NCI-H146 treated with DMSO at 0.1 percent for 48 hours (cell line): Measurements from ENCODE around the gene WIPI1.
A peak's percentile ranks its signal among the peaks of the same experiment; 100 is the strongest.

Source experiments
- DNase-seq: peaks from one replicate; lab custom pipeline; 2025; ENCODE audit not compliant: unreplicated experiment; lab: John Stamatoyannopoulos, UW

The WIPI1 gene

DNA sequence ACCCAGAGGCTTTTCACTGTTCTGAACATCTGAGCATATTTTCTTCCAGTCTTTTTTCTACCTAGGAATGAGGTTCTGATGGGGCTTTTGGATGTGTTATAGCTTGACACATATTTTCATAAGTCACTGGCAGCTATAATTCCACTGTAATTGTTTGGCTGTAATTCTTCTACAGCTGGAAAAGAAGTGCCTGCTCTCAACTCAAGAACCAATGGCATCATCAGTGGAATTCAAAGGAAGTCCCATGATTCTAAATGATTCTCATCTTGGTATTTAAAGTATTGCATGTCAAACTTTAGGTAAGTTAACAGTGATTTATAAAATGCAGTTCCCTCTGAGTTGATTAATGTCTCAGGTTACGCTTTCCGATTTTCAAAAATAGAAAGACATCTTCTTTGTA lies 16.8 kb downstream of the WIPI1 start:
- DNase-seq, result no peak

- no peak for DNase-seq
Observed at GRCh38 chr17:68439656-68440290, 17.5 kb downstream of the WIPI1 start.

DNA sequence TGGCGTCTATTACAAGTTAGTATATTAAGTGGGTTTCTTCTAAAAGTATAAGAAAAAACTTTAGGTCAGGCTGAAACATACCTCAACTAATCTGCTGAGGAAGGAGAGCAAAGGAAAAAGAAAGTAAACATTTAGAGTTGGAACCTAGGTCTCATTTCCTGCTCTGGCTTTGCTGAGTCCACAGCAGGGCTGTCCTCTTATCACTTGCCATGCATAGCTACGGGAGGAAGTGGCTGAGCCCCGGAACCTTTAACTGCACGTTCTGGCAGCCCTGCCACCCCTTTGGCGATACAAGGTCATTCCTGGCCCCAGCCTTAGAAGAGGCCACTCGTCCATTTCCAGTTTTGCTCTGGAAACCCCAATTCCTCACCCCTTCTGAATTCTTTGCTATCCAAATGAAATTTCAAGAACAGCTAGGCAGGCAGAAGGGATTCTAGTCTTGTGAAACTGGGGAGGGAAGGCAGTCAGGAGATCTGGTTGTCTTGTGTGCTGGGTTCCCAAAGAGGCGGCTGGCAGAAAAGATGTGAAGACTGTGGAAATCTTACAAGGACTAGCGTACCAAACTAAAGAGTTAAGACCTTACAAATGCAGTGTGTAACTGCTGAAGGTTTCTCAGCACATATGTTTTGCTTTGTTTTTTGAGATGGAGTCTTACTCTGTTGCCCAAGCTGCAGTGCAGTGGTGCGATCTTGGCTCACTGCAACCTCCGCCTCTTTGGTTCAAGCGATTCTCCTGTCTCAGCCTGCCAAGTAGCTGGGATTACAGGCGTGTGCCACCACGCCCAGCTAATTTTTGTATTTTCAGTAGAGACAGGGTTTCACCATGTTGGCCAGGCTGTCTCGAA lies 19.1 kb downstream of the WIPI1 start:
- no peak for DNase-seq

DNA sequence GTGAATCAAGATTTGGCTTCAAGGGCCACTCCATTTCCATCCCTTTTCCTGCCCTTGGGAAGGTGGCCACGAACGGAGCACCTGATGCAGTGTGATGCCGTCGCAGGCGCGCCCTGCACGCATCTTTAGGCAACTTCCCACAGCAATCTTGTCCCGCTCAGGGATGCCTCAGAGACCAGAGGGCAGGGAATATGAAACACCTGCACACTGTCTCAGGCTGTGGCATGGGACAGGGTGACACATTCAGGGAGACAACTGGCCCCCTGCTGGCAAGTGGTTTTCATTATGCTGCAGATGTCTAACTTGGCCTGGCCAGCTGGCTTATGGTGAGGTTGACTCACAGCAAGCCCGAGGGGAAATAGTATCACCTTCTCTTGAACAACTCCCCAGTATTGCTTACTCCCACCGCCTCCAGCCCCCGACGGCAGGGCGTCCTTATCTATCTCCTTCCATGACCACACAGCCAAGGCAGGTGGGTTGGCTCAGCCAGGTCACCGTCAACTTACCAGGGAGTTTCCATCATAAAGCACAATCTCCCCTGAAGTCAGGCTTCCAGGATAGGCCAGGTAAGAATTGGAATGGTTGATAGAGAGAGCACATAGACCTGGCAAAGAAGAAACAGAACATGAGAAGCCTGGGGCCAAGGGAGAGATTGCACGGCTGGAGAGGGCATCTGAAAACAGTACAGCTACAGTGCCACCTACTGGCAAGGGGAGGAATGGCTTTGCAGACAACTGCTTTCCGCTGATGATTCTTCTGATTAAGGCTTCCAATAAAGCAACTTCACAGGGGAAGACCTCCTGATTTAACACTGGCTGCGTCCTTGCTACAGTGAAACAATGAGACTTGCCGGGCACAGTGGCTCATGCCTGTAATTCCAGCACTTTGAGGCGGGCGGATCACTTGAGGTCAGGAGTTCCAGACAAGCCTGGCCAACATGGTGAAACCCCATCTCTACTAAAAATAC lies 21.1 kb downstream of the WIPI1 start:
- DNase-seq, result peak; percentile 75

- DNase-seq, result no peak
Observed at GRCh38 chr17:68435361-68435760, 21.9 kb downstream of the WIPI1 start.

- no peak for DNase-seq
Observed at GRCh38 chr17:68433911-68434508, 23.3 kb downstream of the WIPI1 start.

- DNase-seq, result no peak
Observed at GRCh38 chr17:68433211-68433610, 24.1 kb downstream of the WIPI1 start.

DNA sequence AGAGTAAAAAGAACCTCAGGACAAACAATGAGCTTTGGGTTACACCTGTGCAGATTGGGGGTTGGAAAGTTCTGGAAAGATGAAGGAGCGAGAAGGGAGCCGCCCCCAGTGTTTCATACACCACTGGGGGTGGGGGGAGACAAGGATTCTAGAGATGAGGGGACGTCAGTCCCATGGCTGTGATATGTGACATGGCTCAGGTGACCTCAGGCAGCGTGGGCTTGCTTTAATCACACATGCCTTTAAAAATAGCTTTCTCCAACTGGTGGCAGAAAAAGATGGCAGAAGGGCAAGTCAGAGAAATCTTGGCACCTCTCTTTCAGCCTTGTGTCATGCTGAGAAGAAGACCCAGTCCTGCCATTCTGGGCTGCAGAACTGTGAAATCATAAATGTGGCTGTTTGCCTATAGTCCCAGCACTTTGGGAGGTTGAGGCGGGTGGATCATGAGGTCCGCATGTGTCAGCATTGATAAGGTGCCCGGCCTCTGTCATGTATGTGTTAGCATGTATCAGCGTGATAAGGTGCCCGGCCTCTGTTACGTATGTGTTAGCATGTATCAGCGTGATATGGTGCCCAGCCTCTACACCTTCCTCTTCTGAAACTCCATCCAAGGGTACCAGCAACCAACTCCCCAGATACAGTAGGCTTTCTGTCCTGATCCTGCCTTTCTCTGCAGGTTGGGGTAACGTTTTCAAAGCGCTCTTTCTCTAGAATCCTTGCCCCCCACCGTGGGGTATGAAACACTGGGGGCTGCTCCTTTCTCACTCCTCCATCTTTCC lies 25.0 kb downstream of the WIPI1 start:
- DNase-seq, result no peak

GRCh38 chr17:68431661-68432071 lies 25.6 kb downstream of the WIPI1 start:
- DNase-seq, result no peak

GRCh38 chr17:68431045-68431608 lies 26.2 kb downstream of the WIPI1 start:
- no peak for DNase-seq

GRCh38 chr17:68429881-68430280 lies 27.4 kb downstream of the WIPI1 start:
- DNase-seq, result no peak

- DNase-seq, result no peak
Observed at GRCh38 chr17:68428498-68429172, 28.7 kb downstream of the WIPI1 start.

GRCh38 chr17:68427575-68427974 lies 29.7 kb downstream of the WIPI1 start:
- DNase-seq, result no peak

DNA sequence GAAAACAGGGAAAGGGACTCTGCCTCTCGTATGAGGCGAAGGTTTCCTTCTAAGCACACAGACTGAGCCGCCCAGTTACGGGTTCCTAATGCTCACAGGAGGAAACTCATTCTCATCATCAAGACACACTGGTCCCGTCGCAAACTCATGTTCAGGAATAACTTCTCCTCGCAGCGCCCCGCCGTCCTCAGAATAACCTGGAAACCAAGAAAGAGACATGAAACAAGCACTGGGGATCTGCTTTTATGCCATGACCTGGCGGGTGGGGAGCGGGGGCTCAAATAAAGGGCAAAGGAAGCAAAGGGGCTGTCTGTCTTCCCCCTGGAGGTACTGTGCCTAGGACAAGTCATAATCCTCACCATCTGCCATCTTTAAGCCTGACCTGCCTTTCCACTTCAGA lies 31.3 kb downstream of the WIPI1 start:
- no peak for DNase-seq

GRCh38 chr17:68424861-68425260 lies 32.4 kb downstream of the WIPI1 start:
- DNase-seq, result peak; percentile 65

GRCh38 chr17:68424203-68424602 lies 33.1 kb downstream of the WIPI1 start:
- DNase-seq, result no peak

- DNase-seq, result no peak
Observed at GRCh38 chr17:68423251-68423650, 34.0 kb downstream of the WIPI1 start.

DNA sequence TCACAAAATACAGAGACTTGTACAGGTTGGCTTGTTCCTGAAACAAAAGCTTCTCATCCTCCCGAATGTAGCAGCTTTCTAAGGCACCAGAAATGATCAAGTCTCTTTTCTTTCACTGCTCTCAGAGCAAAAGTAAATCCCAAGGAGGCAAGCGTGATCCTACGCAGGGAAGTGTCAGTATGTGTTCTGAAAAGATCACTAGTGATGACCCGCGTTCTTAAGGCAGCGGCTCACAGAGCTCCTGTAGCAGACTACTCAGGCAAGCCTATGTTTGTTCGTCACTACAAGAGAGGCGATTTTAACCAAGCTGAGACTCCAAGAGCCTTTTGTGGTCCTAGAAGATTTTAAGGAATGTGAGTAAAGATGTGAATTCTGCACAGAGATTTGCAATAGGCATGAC lies 34.5 kb downstream of the WIPI1 start:
- no peak for DNase-seq

GRCh38 chr17:68421486-68421885 lies 35.8 kb downstream of the WIPI1 start:
- DNase-seq, result no peak
